Measurements from ENCODE around the gene AP2M1. TPM values are rescaled to one million over a fixed set of nuclear protein-coding genes. Genes with fewer than 3 reads are reported as not detected.
"Not testable (repeated sequence)": the region's sequence is repeated elsewhere in the genome, so short reads cannot be mapped to it uniquely, and the experiment has no call there.

The AP2M1 gene
- polyA plus RNA-seq, 3 donors, result 121 to 313 (median 264) TPM

DNA sequence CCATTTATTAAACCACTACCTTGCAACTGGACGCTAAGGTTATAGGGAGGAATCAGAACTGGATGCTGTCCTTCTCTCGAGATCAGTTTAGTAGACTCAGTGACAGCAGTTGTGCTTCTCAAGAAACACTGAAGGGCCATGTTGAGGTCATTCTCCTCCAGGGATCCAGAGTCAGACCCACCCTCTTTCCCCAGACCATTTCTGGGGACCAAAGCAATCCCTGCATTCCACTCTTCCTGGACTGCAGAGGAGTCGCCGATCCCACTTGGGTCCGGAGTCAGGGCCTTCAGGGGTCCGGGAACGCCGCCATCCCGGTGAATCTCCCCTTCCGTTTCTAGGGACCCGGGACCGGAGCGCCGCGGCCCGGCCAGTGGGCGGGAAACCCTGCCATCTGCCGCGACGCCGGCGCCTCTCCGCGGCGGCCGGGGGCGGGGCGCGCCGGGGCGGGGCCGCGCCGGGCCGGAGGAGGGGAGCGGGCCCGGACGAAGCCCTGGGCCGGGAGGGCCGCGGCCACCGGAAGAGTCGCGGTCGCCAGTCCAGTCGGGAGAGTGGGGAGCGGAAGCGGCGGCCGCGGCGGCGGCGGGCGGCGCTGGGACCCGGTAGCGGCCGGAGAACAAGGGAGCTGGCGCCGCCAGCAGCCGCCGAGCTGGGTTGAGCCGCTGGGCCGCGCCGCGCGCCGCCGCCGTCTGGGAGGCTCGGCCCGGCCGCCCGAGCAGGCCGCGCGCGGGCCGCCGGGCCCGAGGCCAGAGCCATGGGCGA is 19.6 kb upstream of the AP2M1 start, which contains the start of gene DVL3:
DVL3 (plus strand) TSS at position 493 of the 759 bp plus-strand sequence; CDS start at position 752, 259 bp downstream.
- H3K27ac ChIP-seq (ENCODE audit: low read depth, low read length), result peak within 1 kb of the TSS; percentile 42
- 1% methylated on average over 34 to 84 of the region's 84 CpGs for WGBS, 3 donors

DNA sequence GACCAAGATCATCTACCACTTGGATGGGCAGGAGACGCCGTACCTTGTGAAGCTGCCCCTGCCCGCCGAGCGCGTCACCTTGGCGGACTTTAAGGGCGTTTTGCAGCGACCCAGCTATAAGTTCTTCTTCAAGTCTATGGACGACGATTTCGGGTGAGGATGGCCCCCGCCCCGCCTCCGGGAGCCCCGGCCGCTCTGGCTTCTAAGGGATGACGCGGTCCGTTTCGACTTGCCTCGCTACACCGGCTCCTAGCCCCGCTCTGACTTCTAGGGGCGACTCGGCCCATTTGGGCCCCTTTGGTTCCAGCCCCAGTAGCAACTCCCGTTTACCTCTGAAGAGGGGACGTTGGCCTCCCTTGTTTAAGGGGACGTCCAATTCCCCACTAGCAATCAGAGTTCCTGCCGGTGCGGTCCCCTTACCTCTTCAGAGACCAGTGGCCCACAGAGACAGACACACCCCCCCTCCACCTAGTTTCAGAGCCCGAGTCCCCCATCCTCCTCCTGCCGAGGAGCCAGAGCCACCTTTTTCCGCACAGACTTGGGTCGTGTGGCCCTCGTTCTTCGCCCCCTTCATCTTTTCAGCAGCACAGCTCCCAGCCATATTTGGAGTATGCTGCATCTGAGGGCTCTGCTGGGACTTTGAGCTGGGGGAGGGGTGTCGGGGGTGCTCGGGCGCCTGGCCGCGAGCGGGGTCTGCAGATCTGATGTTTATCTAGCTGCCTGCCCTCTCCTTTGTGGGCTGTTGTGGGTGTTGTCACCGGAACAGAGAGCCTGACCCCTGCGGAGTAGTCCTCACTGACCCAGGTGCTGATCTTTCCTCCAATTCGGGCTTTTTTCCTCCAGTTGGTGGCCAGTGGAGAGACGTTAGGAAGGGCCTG is 18.8 kb upstream of the AP2M1 start:
- peak overlapping the region; percentile 42 for H3K27ac ChIP-seq (ENCODE audit: low read depth, low read length)
- 0% methylated on average over 46 to 47 of the region's 47 CpGs for WGBS, 3 donors

DNA sequence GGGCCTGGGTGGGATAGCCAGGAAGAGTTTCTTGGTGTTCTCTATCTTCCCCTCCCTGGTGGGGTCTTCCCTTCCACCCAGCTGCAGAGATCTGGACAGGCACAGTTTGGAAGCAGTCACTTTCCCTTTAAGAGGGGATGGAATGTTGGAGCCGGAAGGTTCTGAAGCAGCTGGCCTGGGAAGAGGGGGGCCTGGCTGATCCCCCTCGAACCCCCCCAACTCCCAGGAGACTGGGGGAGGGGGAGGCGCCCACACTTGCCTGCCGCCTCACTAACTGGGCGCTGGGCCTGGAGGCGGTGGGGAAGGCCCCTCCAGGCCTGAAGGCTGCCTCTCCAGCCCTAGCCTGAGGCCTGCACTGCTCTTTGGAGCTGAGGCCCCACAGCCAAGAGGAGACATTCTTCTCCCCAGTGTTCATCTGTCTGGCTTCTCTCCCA is 18.1 kb upstream of the AP2M1 start:
- H3K27ac ChIP-seq (ENCODE audit: low read depth, low read length), result no peak overlapping the region
- 2 to 15% (median 3%) methylated on average over 6 of the region's 6 CpGs for WGBS, 3 donors

- no peak overlapping the region for H3K27ac ChIP-seq (ENCODE audit: low read depth, low read length)
These were observed 17.4 kb upstream of the AP2M1 start for GRCh38 chr3:184157206-184157605.

DNA sequence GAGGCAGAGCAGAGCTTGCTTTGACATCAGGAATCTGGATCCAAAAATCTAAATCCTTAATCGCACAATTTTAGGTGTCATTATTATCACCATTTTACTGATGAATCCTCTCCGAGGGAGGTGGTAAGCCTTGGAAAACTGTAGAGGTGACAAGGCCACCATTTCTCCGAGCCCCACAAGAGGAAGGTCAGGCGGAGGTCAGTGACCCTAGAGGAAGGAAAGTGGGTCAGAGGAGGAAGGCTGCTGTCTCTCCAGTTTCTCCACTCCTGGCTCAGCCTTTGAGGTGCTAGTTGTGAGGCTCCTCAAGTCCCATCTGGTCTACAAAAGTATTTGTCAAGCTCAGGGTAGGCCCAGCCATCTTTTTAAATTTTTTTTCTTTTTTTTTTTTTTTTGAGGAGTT is 16.3 kb upstream of the AP2M1 start:
- WGBS, 3 donors, result 50 to 73% (median 54%) methylated on average over 4 of the region's 4 CpGs
- H3K27ac ChIP-seq (ENCODE audit: low read depth, low read length), result no peak overlapping the region

GRCh38 chr3:184160456-184160855 is 14.2 kb upstream of the AP2M1 start:
- H3K27ac ChIP-seq (ENCODE audit: low read depth, low read length), result no peak overlapping the region
- WGBS, 3 donors, result 22 to 58% (median 34%) methylated on average over 2 of the region's 2 CpGs

GRCh38 chr3:184162571-184163070 is 12.0 kb upstream of the AP2M1 start:
- 70 to 85% (median 83%) methylated on average over 7 to 8 of the region's 8 CpGs for whole genome bisulfite sequencing, 3 donors
- H3K27ac ChIP-seq (ENCODE audit: low read depth, low read length), result not testable (repeated sequence)

GRCh38 chr3:184164648-184165330 is 9.9 kb upstream of the AP2M1 start:
- 94 to 97% (median 96%) methylated on average over 16 of the region's 16 CpGs for WGBS, 3 donors
- H3K27ac ChIP-seq (ENCODE audit: low read depth, low read length), result no peak overlapping the region

GRCh38 chr3:184165543-184165942 is 9.1 kb upstream of the AP2M1 start:
- 96 to 100% (median 100%) methylated on average over 3 of the region's 3 CpGs for WGBS, 3 donors
- no peak overlapping the region for H3K27ac ChIP-seq (ENCODE audit: low read depth, low read length)

DNA sequence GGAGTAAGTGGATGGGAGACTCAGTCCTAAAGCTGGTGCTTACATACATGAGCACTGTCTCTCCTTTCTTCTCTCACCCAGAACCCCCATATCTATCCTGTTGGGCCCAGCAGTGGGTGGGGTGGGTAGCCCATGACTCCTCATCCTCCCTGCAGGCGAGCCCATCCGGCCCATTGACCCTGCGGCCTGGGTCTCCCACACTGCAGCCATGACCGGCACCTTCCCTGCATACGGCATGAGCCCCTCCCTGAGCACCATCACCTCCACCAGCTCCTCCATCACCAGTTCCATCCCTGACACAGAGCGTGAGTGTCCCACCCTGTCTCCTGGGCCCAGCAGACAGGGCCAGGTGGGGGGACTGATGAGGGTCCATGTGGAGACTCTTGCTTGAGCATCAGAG is 8.0 kb upstream of the AP2M1 start:
- no peak overlapping the region for H3K27ac ChIP-seq (ENCODE audit: low read depth, low read length)
- 92 to 97% (median 94%) methylated on average over 6 of the region's 6 CpGs for WGBS, 3 donors

DNA sequence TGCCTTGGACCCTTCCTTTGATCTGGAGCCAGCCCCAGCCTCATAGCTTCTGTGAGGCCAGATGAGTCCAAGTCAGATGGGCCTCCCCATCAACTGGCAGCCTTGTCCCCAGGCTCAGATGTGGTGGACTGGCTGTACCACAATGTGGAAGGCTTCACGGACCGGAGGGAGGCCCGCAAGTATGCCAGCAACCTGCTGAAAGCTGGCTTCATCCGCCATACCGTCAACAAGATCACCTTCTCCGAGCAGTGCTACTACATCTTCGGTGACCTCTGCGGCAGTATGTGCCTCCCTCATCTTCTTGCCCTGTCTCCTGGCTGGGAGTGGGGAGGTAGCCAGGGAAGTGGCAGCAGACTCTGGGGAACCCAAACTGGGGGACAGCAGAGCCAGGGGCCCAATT is 6.9 kb upstream of the AP2M1 start:
- no peak overlapping the region for H3K27ac ChIP-seq (ENCODE audit: low read depth, low read length)
- WGBS, 3 donors, result 93 to 97% (median 96%) methylated on average over 8 of the region's 8 CpGs

- 58 to 74% (median 59%) methylated on average over 9 of the region's 9 CpGs for WGBS, 3 donors
- no peak overlapping the region for H3K27ac ChIP-seq (ENCODE audit: low read depth, low read length)
These were observed 6.1 kb upstream of the AP2M1 start for GRCh38 chr3:184168363-184169120.

DNA sequence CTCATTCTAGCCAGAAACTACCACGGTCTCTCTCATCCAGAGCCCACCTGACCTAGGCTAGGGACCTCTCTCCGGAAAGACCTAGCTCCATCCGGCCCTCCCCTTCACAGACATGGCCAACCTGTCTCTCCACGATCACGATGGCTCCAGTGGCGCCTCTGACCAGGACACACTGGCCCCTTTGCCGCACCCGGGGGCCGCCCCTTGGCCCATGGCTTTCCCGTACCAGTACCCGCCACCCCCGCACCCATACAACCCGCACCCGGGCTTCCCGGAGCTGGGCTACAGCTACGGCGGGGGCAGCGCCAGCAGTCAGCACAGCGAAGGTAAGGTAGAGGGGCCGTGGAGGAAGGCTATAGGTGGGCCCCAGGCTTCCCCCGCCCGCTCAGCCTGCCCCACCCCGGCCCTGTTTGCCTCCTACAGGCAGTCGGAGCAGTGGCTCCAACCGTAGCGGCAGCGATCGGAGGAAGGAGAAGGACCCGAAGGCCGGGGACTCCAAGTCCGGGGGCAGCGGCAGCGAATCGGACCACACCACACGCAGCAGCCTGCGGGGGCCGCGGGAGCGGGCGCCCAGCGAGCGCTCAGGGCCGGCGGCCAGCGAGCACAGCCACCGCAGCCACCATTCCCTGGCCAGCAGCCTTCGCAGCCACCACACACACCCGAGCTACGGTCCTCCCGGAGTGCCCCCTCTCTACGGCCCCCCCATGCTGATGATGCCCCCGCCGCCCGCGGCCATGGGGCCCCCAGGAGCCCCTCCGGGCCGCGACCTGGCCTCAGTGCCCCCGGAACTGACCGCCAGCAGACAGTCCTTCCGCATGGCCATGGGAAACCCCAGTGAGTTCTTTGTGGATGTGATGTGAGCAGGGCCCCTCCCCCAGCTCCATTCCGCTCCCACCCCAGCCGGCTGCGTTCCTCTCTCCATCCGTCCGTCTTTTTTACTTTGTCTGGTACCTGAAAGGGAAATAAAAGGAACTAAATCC is 4.5 kb upstream of the AP2M1 start:
- no peak overlapping the region for H3K27ac ChIP-seq (ENCODE audit: low read depth, low read length)
- 92 to 93% (median 93%) methylated on average over 49 to 66 of the region's 66 CpGs for WGBS, 3 donors

DNA sequence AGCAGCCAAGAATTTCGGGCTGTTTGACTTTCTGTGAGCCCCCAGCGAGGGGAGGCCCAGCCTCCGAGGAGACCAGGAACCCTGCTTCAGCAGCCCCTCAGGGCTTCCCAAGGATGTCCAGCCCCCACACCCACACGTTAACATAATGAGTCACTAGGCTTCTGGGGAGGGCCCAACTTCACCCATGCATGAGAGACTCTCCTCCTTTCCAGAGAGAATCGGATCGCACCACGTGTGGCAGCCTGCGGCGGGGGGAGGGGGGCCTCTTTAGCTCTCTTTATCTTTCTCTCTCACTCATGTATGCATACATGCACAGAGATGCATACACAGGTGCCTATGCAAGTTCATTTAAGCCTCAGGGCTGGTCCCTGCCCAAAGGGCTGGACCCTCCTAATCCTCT is 3.1 kb upstream of the AP2M1 start:
- H3K27ac ChIP-seq (ENCODE audit: low read depth, low read length), result no peak overlapping the region

DNA sequence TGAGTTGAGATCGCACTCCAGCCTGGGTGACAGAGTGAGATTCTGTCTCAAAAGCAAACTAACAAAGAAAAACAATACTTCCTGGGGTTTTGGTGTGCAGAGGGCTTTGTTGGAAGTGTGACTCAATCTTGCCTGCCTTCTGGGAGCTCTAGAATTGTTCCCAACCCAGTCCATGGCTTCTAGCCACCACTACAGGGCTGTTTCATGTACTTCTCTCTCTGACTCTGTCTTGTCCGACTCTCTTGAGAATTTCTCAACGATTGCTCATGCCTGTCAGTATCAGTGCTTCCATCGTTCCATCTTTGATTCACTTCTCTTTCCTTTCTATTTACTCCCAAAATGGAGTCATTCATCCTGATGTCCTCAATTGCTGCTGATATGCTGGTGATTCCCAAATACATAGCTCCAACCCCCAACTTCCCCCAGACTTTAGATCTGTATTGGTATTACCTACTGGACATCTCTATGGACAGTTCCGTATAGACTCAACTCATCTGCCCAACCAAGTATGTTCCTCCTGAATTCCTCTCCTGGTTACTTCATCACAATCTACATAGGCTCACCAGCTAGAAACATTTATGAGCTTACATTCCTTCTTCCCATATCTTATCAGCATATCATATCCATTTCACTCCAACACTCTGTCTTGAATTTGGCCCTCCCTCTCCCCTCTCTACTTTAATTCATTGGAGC is 1.8 kb upstream of the AP2M1 start:
- H3K27ac ChIP-seq (ENCODE audit: low read depth, low read length), result no peak overlapping the region
- 74 to 78% (median 74%) methylated on average over 5 of the region's 5 CpGs for WGBS, 3 donors

More for the DNA sequence above, 3.1 kb upstream of the AP2M1 start:
- WGBS, 3 donors, result 76 to 84% (median 83%) methylated on average over 9 of the region's 9 CpGs

DNA sequence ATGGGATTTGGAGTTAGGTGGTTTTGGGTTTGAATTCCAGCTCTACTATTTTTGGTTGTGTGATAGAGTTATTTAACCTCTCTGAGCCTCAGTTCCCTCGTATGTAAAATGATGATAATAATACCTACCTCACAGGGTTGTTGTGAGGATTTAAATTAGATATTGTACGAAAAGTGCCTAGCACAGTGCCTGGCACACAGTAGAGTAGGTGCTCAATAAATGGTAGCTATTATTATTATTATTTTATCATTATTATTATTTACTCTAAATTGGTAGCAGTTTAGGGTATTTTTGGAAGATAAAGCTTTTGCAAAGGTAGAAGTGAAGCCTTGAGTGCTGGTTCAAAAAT is 1.3 kb upstream of the AP2M1 start:
- H3K27ac ChIP-seq (ENCODE audit: low read depth, low read length), result no peak overlapping the region
- 87 to 97% (median 92%) methylated on average over 2 of the region's 2 CpGs for WGBS, 3 donors

- 15 to 17% (median 16%) methylated on average over 4 of the region's 4 CpGs for WGBS, 3 donors
- no peak overlapping the region for H3K27ac ChIP-seq (ENCODE audit: low read depth, low read length)
These were observed 390 bp upstream of the AP2M1 start for GRCh38 chr3:184174284-184174645.
